MM.1S (cell line): Measurements from ENCODE around the gene LMTK3.

Experiments
- DNase-seq: peaks from one replicate; pipeline ENCODE4 v3.0.0-alpha.2; 2015
- H2AFZ ChIP-seq: fragments of 300-600 bp; sonication (generic); 2 replicates; pipeline ENCODE4 v1.6.0; 2016; ENCODE audit warnings: antibody characterized with exemption, low read length
- H3F3A ChIP-seq: fragments of 300-600 bp; sonication (generic); 2 replicates; pipeline ENCODE4 v1.6.1; 2016; ENCODE audit warnings: mild to moderate bottlenecking, antibody characterized with exemption, low read length, moderate library complexity, mixed read lengths; ENCODE audit not compliant: insufficient read depth
- H3K27ac ChIP-seq: fragments of 300-600 bp; sonication (generic); 2 replicates; pipeline ENCODE4 v1.5.1; 2016; ENCODE audit warnings: mild to moderate bottlenecking, low read length
- H3K27me3 ChIP-seq: fragments of 300-600 bp; sonication (generic); replicated peaks from 2 replicates; pipeline ENCODE4 v1.6.0; 2016; ENCODE audit warnings: low read length; ENCODE audit not compliant: insufficient read depth
- H3K36me3 ChIP-seq: fragments of 300-600 bp; sonication (generic); replicated peaks from 2 replicates; pipeline ENCODE4 v1.6.1; 2016; ENCODE audit warnings: mild to moderate bottlenecking, low read length, mixed read lengths; ENCODE audit not compliant: insufficient read depth
- H3K4me1 ChIP-seq: fragments of 300-600 bp; sonication (generic); 2 replicates; pipeline ENCODE4 v1.6.1; 2016; ENCODE audit warnings: low read length, mixed read lengths
- H3K4me2 ChIP-seq: fragments of 300-600 bp; sonication (generic); 2 replicates; pipeline ENCODE4 v1.6.0; 2016; ENCODE audit warnings: low read depth, low read length
- H3K4me3 ChIP-seq: fragments of 300-600 bp; sonication (generic); 2 replicates; pipeline ENCODE4 v1.5.1; 2016; ENCODE audit warnings: low read length, mixed read lengths
- H3K79me2 ChIP-seq: fragments of 300-600 bp; sonication (generic); 2 replicates; pipeline ENCODE4 v1.6.1; 2016; ENCODE audit warnings: mixed run types, low read length, mixed read lengths
- H3K9ac ChIP-seq: fragments of 300-600 bp; sonication (generic); 2 replicates; pipeline ENCODE4 v1.6.1; 2016; ENCODE audit warnings: low read length, mixed read lengths
- H3K9me2 ChIP-seq: fragments of 300-600 bp; sonication (generic); replicated peaks from 2 replicates; pipeline ENCODE4 v1.6.1; 2016; ENCODE audit warnings: mild to moderate bottlenecking, low read length, mixed read lengths; ENCODE audit not compliant: insufficient read depth
- H3K9me3 ChIP-seq: fragments of 300-600 bp; sonication (generic); replicated peaks from 2 replicates; pipeline ENCODE4 v1.6.1; 2016; ENCODE audit warnings: mild to moderate bottlenecking, low read length, mixed read lengths; ENCODE audit not compliant: insufficient read depth
- H4K20me1 ChIP-seq: fragments of 300-600 bp; sonication (generic); 2 replicates; pipeline ENCODE4 v1.6.1; 2016; ENCODE audit warnings: mild to moderate bottlenecking, low read length, moderate library complexity, mixed read lengths; ENCODE audit not compliant: insufficient read depth
- CTCF ChIP-seq: fragments of 300-600 bp; sonication (generic); IDR thresholded peaks from 2 replicates; pipeline ENCODE4 v1.5.1; 2016; ENCODE audit warnings: antibody characterized with exemption, low read length, mixed read lengths
- EZH2 ChIP-seq: fragments of 300-600 bp; sonication (generic); optimal IDR thresholded peaks from 2 replicates; pipeline ENCODE3; 2017; ENCODE audit warnings: low read depth, mild to moderate bottlenecking, antibody characterized with exemption, low read length, mixed read lengths
- EZH2phosphoT487 ChIP-seq: fragments of 300-600 bp; sonication (generic); IDR thresholded peaks from 2 replicates; pipeline ENCODE4 v1.6.1; 2018; ENCODE audit warnings: antibody characterized with exemption, low read length

LMTK3 gene

GRCh38 chr19:48533770-48534169, 22.1 kb upstream of the LMTK3 start:
- TF ChIP-seq EZH2 = no peak
- no peak for TF ChIP-seq EZH2phosphoT487
- Histone ChIP-seq H3K27me3 (peaks cover 86% of the 10 kb centered on the region), H3K4me1 (no peaks in the 10 kb centered on the region), H3F3A (no peaks in the 10 kb centered on the region), H3K9me2 (no peaks in the 10 kb centered on the region), H3K4me3 (no peak overlapping the region), H3K9me3 (0 out of 2 replicates have a peak, but pooled peaks cover 4% of the 10 kb centered on the region), H3K9ac (no peak overlapping the region), H3K4me2 (no peak overlapping the region), H3K36me3 (no peaks in the 10 kb centered on the region), H2AFZ (no peak overlapping the region), H3K27ac (no peak overlapping the region), H4K20me1 (no peaks in the 10 kb centered on the region), H3K79me2 (no peaks in the 10 kb centered on the region)
- DNase-seq = no peak

GRCh38 chr19:48530770-48531169, 19.1 kb upstream of the LMTK3 start:
- Histone ChIP-seq H3K4me2 (no peak overlapping the region), H3K79me2 (no peaks in the 10 kb centered on the region), H3F3A (no peaks in the 10 kb centered on the region), H3K4me3 (no peak overlapping the region), H3K27ac (no peak overlapping the region), H3K4me1 (no peaks in the 10 kb centered on the region), H3K9ac (no peak overlapping the region), H3K9me3 (0 out of 2 replicates have a peak, but pooled peaks cover 4% of the 10 kb centered on the region), H2AFZ (no peak overlapping the region), H3K36me3 (no peaks in the 10 kb centered on the region), H3K27me3 (peaks cover 91% of the 10 kb centered on the region), H4K20me1 (no peaks in the 10 kb centered on the region), H3K9me2 (no peaks in the 10 kb centered on the region)
- no peak for TF ChIP-seq CTCF
- no peak for TF ChIP-seq EZH2
- no peak for DNase-seq

GRCh38 chr19:48530066-48530720, 18.6 kb upstream of the LMTK3 start:
- Histone ChIP-seq H3K27ac (no peak overlapping the region), H3K79me2 (no peaks in the 10 kb centered on the region), H3K9me3 (0 out of 2 replicates have a peak, but pooled peaks cover 4% of the 10 kb centered on the region), H2AFZ (no peak overlapping the region), H3K4me1 (no peaks in the 10 kb centered on the region), H3K9me2 (no peaks in the 10 kb centered on the region), H3K36me3 (no peaks in the 10 kb centered on the region), H3K4me3 (no peak overlapping the region), H3F3A (no peaks in the 10 kb centered on the region), H3K27me3 (peaks cover 95% of the 10 kb centered on the region), H3K9ac (no peak overlapping the region), H3K4me2 (no peak overlapping the region), H4K20me1 (no peaks in the 10 kb centered on the region)
- DNase-seq = no peak
- TF ChIP-seq EZH2phosphoT487 (no peak), EZH2 (no peak), CTCF (no peak)

- Histone ChIP-seq H3K4me1 (no peaks in the 10 kb centered on the region), H3K9ac (no peak overlapping the region), H3K9me3 (0 out of 2 replicates have a peak, but pooled peaks cover 4% of the 10 kb centered on the region), H3K4me2 (no peak overlapping the region), H3K27ac (no peak overlapping the region), H3K27me3 (peaks cover 95% of the 10 kb centered on the region), H3K4me3 (no peak overlapping the region), H3K79me2 (no peaks in the 10 kb centered on the region), H4K20me1 (no peaks in the 10 kb centered on the region), H3K9me2 (no peaks in the 10 kb centered on the region), H2AFZ (no peak overlapping the region), H3F3A (no peaks in the 10 kb centered on the region), H3K36me3 (no peaks in the 10 kb centered on the region)
- TF ChIP-seq EZH2 (no peak), EZH2phosphoT487 (no peak), CTCF (no peak)
- no peak for DNase-seq
Observed at GRCh38 chr19:48529156-48529555, 17.5 kb upstream of the LMTK3 start.
